HepG2 (cell line): ENCODE results near the gene SP6. TPM values are rescaled to one million over a fixed set of nuclear protein-coding genes. Genes with fewer than 3 reads are reported as not detected.
A peak's percentile ranks its signal among the peaks of the same experiment; 100 is the strongest.

ENCODE experiments used
- DPF2 ChIP-seq: sonication (generic); formaldehyde crosslinking; IDR thresholded peaks from 2 replicates; pipeline ENCODE4 v1.4.0; 2020; ENCODE audit warnings: mild to moderate bottlenecking, low read depth, missing genetic modification reagents, borderline replicate concordance
- FOXK2 ChIP-seq: fragments of 450-650 bp; IDR thresholded peaks from 2 replicates; pipeline ENCODE4 v1.6.1; 2016
- HMGA1 ChIP-seq: sonication (generic); formaldehyde crosslinking; conservative IDR thresholded peaks from 2 replicates; pipeline ENCODE4 v1.4.0; 2020; ENCODE audit warnings: missing genetic modification reagents
- HNRNPH1 ChIP-seq: fragments of 200-400 bp; formaldehyde crosslinking; optimal IDR thresholded peaks from 2 replicates; pipeline ENCODE3; 2017; ENCODE audit warnings: mild to moderate bottlenecking, low read depth, low read length
- HOXA9 ChIP-seq: sonication (generic); formaldehyde crosslinking; IDR thresholded peaks from 2 replicates; pipeline ENCODE4 v1.8.1; 2022; ENCODE audit warnings: missing genetic modification reagents, mild to moderate bottlenecking, moderate library complexity, borderline replicate concordance
- IKZF1 ChIP-seq: fragments of 450-650 bp; IDR thresholded peaks from 2 replicates; pipeline ENCODE4 v1.7.1; 2016
- KAT8 ChIP-seq: IDR thresholded peaks from 2 replicates; pipeline ENCODE4 v1.6.1; 2016; ENCODE audit warnings: missing genetic modification reagents, missing compliant biosample characterization
- KDM5A ChIP-seq: fragments of 200-600 bp; sonication (generic); IDR thresholded peaks from 2 replicates; pipeline ENCODE4 v1.7.0; 2018; ENCODE audit warnings: antibody characterized with exemption, mild to moderate bottlenecking, low read length, borderline replicate concordance
- KLF16 ChIP-seq, 2 experiments: sonication (generic) in 1 of 2; formaldehyde crosslinking in 1 of 2; IDR thresholded peaks; 2 replicates each; pipeline versions ENCODE4 v1.6.1 to v1.8.0; 2016 to 2023; ENCODE audit warnings: missing genetic modification reagents in 2 of 2, missing compliant biosample characterization in 1 of 2
- MAFK ChIP-seq, 2 experiments: IDR thresholded peaks in 1 of 2; conservative IDR thresholded peaks in 1 of 2; 2 replicates each; pipeline ENCODE4 v1.6.1; 2011; ENCODE audit warnings: improper control_type of control experiment in 2 of 2, low read length in 2 of 2
- MNT ChIP-seq: fragments of 450-650 bp; IDR thresholded peaks from 2 replicates; pipeline ENCODE4 v1.6.1; 2016
- MYPOP ChIP-seq: sonication (generic); formaldehyde crosslinking; IDR thresholded peaks from 2 replicates; pipeline ENCODE4 v1.8.1; 2023; ENCODE audit warnings: mild to moderate bottlenecking, moderate library complexity, missing genetic modification reagents
- NR2F2 ChIP-seq: IDR thresholded peaks from 2 replicates; pipeline ENCODE4 v1.6.1; 2012; ENCODE audit warnings: low read depth, inconsistent platforms, borderline replicate concordance
- PHF5A ChIP-seq: IDR thresholded peaks from one replicate; pipeline ENCODE4 v1.6.1; 2018; ENCODE audit warnings: low read depth, missing genetic modification reagents; ENCODE audit not compliant: unreplicated experiment
- POLR2AphosphoS2 ChIP-seq: IDR thresholded peaks from 2 replicates; pipeline ENCODE4 v1.6.1; 2011; ENCODE audit warnings: low read depth, low read length, improper control_type of control experiment
- RNF2 ChIP-seq: fragments of 450-650 bp; conservative IDR thresholded peaks from 2 replicates; pipeline ENCODE4 v1.6.1; 2016; ENCODE audit warnings: low read depth
- SSRP1 ChIP-seq: IDR thresholded peaks from 2 replicates; pipeline ENCODE4 v1.6.1; 2016; ENCODE audit warnings: control low read depth
- TBL1XR1 ChIP-seq: fragments of 150-350 bp; IDR thresholded peaks from 2 replicates; pipeline ENCODE4 v1.6.1; 2014; ENCODE audit warnings: borderline replicate concordance, low read length; ENCODE audit not compliant: partially characterized antibody
- TEAD2 ChIP-seq: sonication (generic); formaldehyde crosslinking; IDR thresholded peaks from 2 replicates; pipeline ENCODE4 v1.9.0; 2021; ENCODE audit warnings: missing genetic modification reagents
- THYN1 ChIP-seq: sonication (generic); formaldehyde crosslinking; IDR thresholded peaks from 2 replicates; pipeline ENCODE4 v1.8.1; 2023; ENCODE audit warnings: low read depth, mild to moderate bottlenecking, moderate library complexity, missing genetic modification reagents, borderline replicate concordance
- ZBTB26 ChIP-seq: IDR thresholded peaks from 2 replicates; pipeline ENCODE4 v1.6.1; 2016; ENCODE audit warnings: missing compliant biosample characterization, missing genetic modification reagents, borderline replicate concordance
- ZBTB7B ChIP-seq: sonication (generic); formaldehyde crosslinking; IDR thresholded peaks from 2 replicates; pipeline ENCODE4 v1.4.0; 2020; ENCODE audit warnings: missing genetic modification reagents
- ZMYM2 ChIP-seq: sonication (generic); formaldehyde crosslinking; IDR thresholded peaks from 2 replicates; pipeline ENCODE4 v1.8.0; 2022; ENCODE audit warnings: mild to moderate bottlenecking, missing genetic modification reagents
- ZNF296 ChIP-seq: sonication (generic); formaldehyde crosslinking; conservative IDR thresholded peaks from 2 replicates; pipeline ENCODE4 v1.5.0; 2020; ENCODE audit warnings: mild to moderate bottlenecking, missing genetic modification reagents
- ZNF3 ChIP-seq: IDR thresholded peaks from 2 replicates; pipeline ENCODE4 v1.7.0; 2017; ENCODE audit warnings: inconsistent platforms
- ZNF343 ChIP-seq: sonication (generic); formaldehyde crosslinking; IDR thresholded peaks from 2 replicates; pipeline ENCODE4 v1.4.0; 2020; ENCODE audit warnings: mild to moderate bottlenecking, missing genetic modification reagents
- ZNF382 ChIP-seq: sonication (generic); formaldehyde crosslinking; IDR thresholded peaks from 2 replicates; pipeline ENCODE4 v1.5.0; 2020; ENCODE audit warnings: missing genetic modification reagents, mild to moderate bottlenecking, borderline replicate concordance
- ZNF431 ChIP-seq: sonication (generic); formaldehyde crosslinking; IDR thresholded peaks from 2 replicates; pipeline ENCODE4 v1.9.0; 2022; ENCODE audit warnings: missing genetic modification reagents, low read depth, mild to moderate bottlenecking, borderline replicate concordance
- ZNF720 ChIP-seq: sonication (generic); formaldehyde crosslinking; IDR thresholded peaks from 2 replicates; pipeline ENCODE4 v1.4.0; 2020; ENCODE audit warnings: missing genetic modification reagents
- ZNF747 ChIP-seq: sonication (generic); formaldehyde crosslinking; IDR thresholded peaks from 2 replicates; pipeline ENCODE4 v1.8.1; 2023; ENCODE audit warnings: missing genetic modification reagents, mild to moderate bottlenecking, borderline replicate concordance
- polyA plus RNA-seq, 8 experiments: library from polyadenylated mRNA; depleted of rRNA in 3 of 8; stranded (reverse) in 7 of 8; unstranded in 1 of 8; fragments of >200 nt; fragmentation: Illumina TruSeq in 4 of 8; extraction: Trizol in 4 of 8; gene quantifications; 2 replicates each; pipeline versions ENCODE4 v1.2.1 to v1.2.3, GENCODE V29; 2011 to 2016; ENCODE audit warnings: low read depth in 4 of 8, missing spikeins in 1 of 8, mixed read lengths in 1 of 8; ENCODE audit not compliant: insufficient read depth in 1 of 8
- total RNA-seq, 5 experiments: library from RNA; depleted of rRNA; stranded (reverse); fragments of >200 nt; fragmentation: Illumina TruSeq; extraction: Trizol; gene quantifications; 2 replicates each; pipeline ENCODE4 v1.2.3, GENCODE V29; 2016; ENCODE audit warnings: low read depth in 1 of 5

The SP6 gene
- total and polyA plus RNA-seq, 2 of the 13 experiments (the other 11 are each of a cell fraction or from before 2014, with no cell fraction given): 0.07 TPM

GRCh38 chr17:47841488-47842291 is 9.3 kb downstream of the SP6 start (continued):
- no peak for TF ChIP-seq TEAD2
- TF ChIP-seq ZNF747: no peak
- TF ChIP-seq THYN1 (CRISPR knock-in tag): no peak
- TF ChIP-seq ZNF296: no peak
- TF ChIP-seq ZBTB7B (CRISPR knock-in tag): no peak
- TF ChIP-seq SSRP1: no peak
- no peak for TF ChIP-seq HOXA9
- TF ChIP-seq MYPOP (CRISPR knock-in tag): 0 out of 2 replicates have a peak, but pooled peaks have one; percentile 12
- TF ChIP-seq MAFK (conservative IDR thresholded peaks at IDR 0.05 in 1 of 2, IDR thresholded peaks at IDR 0.05 in 1 of 2; ENCODE audit: low read length in 2 of 2): no peak
- TF ChIP-seq TBL1XR1: no peak
- no peak for TF ChIP-seq POLR2AphosphoS2
- no peak for TF ChIP-seq RNF2
- no peak for TF ChIP-seq ZNF343
- TF ChIP-seq KDM5A: no peak
- no peak for TF ChIP-seq ZNF3
- no peak for TF ChIP-seq HNRNPH1
- TF ChIP-seq DPF2 (CRISPR knock-in tag): no peak
- TF ChIP-seq KLF16 (CRISPR knock-in tag; IDR thresholded peaks at IDR 0.05): no peak
- TF ChIP-seq ZMYM2 (CRISPR knock-in tag): no peak
- no peak for TF ChIP-seq HMGA1 (CRISPR knock-in tag)
- no peak for TF ChIP-seq KAT8 (CRISPR knock-in tag)
- no peak for TF ChIP-seq MNT
- TF ChIP-seq NR2F2: no peak
- TF ChIP-seq ZNF431 (CRISPR knock-in tag): no peak
- no peak for TF ChIP-seq IKZF1
- no peak for TF ChIP-seq ZBTB26 (CRISPR knock-in tag)
- no peak for TF ChIP-seq ZNF720 (CRISPR knock-in tag)
- no peak for TF ChIP-seq ZNF382 (CRISPR knock-in tag)
- TF ChIP-seq PHF5A (CRISPR knock-in tag): peak; percentile 9
- no peak for TF ChIP-seq FOXK2
